ENCODE data around the gene PRDM16.

PRDM16 gene

DNA sequence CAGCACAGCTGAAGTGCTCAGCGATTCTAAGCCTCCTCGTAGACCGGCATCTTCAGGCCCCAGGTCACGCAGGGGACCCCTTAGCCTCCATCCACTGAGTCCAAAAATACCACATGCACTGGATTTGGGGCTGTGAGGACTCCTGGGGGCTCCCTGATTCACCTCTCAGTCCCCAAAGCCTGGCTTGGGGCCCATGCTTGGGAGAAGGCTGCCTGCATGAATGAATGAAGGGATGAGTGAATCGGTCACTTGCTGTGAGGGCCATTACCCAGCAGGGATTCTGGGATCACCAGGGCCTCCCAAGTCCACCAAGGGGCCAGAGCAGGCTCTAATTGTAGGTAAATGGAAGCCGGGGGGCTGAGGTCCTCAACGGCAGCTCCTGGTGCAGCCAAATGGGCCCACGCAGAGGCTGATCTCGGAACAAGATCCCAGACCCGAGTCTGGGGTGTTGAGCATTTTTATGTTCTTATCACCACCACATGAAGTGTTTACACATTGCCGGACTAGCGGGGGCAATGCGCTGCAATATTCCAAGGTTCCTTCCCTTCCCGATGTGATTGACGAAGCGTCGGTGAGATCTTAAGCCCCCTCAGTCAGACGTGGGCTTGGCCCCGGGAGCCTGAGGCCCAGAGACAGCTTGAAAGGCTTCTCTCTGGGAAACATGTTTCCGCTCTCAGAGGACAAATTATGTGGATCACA is 371.9 kb downstream of the PRDM16 start:
- no peak overlapping the region for H3K27ac ChIP-seq (ENCODE audit: low read depth in 2 of 2, low read length in 2 of 2)
- H3K27me3 ChIP-seq (ENCODE audit: control insufficient read depth in 2 of 2, insufficient read depth in 2 of 2, low read length in 2 of 2), result peaks cover 0 to 5% of the 10 kb centered on the region in 2 donors
- H3K9me3 ChIP-seq (ENCODE audit: control insufficient read depth in 2 of 2, low read length in 2 of 2), result no peaks in the 10 kb centered on the region
- no peak overlapping the region for H3K4me3 ChIP-seq (ENCODE audit: low read length in 2 of 2)
- no peaks in the 10 kb centered on the region for H3K4me1 ChIP-seq (ENCODE audit: control insufficient read depth in 2 of 2, insufficient read depth in 2 of 2, low read length in 2 of 2)
- H3K9ac ChIP-seq (ENCODE audit: low read depth in 1 of 2, low read length in 2 of 2), result no peak overlapping the region
- no peaks in the 10 kb centered on the region for H3K36me3 ChIP-seq (ENCODE audit: control insufficient read depth in 2 of 2, insufficient read depth in 2 of 2, low read length in 2 of 2)

DNA sequence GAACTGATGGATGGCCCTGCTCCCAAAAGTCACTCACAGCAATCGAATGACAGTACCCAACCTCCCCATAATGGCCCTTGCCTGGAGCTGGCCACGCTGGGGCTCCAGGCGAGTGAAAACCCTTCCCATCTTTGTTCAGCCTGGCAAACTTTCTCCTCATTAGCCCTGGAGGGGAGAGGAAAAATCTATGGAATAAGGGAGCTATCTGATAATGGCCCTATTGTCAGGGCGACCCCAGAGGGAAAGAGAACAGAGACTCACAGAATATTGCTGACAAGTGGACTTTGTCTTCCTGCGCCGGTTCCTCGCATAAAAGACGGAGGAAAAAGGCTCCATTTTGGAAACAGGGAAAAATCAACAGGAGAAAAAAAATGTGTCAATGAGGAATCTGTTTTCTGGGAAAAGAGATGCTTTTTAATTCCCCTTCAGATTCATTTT is 372.4 kb downstream of the PRDM16 start:
- Histone ChIP-seq H3K4me1 (ENCODE audit: control insufficient read depth in 2 of 2, insufficient read depth in 2 of 2, low read length in 2 of 2) (no peaks in the 10 kb centered on the region), H3K27ac (ENCODE audit: low read depth in 2 of 2, low read length in 2 of 2) (no peak overlapping the region), H3K36me3 (ENCODE audit: control insufficient read depth in 2 of 2, insufficient read depth in 2 of 2, low read length in 2 of 2) (no peaks in the 10 kb centered on the region), H3K4me3 (ENCODE audit: low read length in 2 of 2) (no peak overlapping the region), H3K27me3 (ENCODE audit: control insufficient read depth in 2 of 2, insufficient read depth in 2 of 2, low read length in 2 of 2) (peaks cover 0 to 5% of the 10 kb centered on the region in 2 donors), H3K9me3 (ENCODE audit: control insufficient read depth in 2 of 2, low read length in 2 of 2) (no peaks in the 10 kb centered on the region), H3K9ac (ENCODE audit: low read depth in 1 of 2, low read length in 2 of 2) (no peak overlapping the region)

DNA sequence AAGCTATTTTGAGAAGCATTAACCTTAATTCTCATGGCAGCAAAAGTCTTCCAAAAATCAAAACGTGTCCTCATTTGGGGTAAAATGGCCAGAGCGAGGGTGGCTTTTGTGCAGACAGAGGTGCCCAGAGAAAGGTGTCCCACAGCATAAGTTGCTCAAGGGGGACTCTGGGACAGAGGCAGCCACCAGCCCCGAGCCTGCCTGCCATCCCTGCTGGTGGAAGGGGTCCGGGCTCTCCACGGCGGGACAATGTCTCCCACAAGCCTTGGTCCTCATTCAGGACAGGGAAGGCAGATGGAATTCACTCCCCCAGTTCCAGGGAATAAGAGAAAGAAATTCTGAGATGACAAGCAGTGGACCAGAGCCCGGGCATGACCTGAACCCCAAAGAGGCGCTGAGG is 372.9 kb downstream of the PRDM16 start:
- Histone ChIP-seq H3K27ac (ENCODE audit: low read depth in 2 of 2, low read length in 2 of 2) (no peak overlapping the region), H3K36me3 (ENCODE audit: control insufficient read depth in 2 of 2, insufficient read depth in 2 of 2, low read length in 2 of 2) (no peaks in the 10 kb centered on the region), H3K4me1 (ENCODE audit: control insufficient read depth in 2 of 2, insufficient read depth in 2 of 2, low read length in 2 of 2) (no peaks in the 10 kb centered on the region), H3K4me3 (ENCODE audit: low read length in 2 of 2) (no peak overlapping the region), H3K27me3 (ENCODE audit: control insufficient read depth in 2 of 2, insufficient read depth in 2 of 2, low read length in 2 of 2) (peaks cover 0 to 5% of the 10 kb centered on the region in 2 donors), H3K9ac (ENCODE audit: low read depth in 1 of 2, low read length in 2 of 2) (no peak overlapping the region), H3K9me3 (ENCODE audit: control insufficient read depth in 2 of 2, low read length in 2 of 2) (no peaks in the 10 kb centered on the region)

DNA sequence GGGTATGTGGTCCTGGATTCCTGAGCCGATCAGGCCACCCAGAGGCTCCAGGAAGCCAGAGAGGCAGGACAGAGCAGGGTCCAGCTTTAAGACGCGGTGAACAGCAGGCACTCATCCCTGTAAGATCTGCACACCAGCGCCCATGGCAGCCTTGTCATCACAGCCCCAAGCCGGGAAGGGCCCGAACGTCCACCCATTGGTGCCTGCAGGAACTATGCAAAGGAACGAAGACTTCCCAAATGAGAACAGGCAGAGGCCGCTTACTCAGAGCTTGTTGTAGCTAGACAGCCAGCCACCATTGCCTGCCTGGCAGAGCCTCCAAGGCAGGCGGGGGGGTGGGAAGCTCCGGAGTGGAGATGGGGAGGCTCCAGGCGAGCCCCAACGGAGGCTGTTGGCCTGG is 373.3 kb downstream of the PRDM16 start:
- Histone ChIP-seq H3K36me3 (ENCODE audit: control insufficient read depth in 2 of 2, insufficient read depth in 2 of 2, low read length in 2 of 2) (no peaks in the 10 kb centered on the region), H3K4me1 (ENCODE audit: control insufficient read depth in 2 of 2, insufficient read depth in 2 of 2, low read length in 2 of 2) (no peaks in the 10 kb centered on the region), H3K9me3 (ENCODE audit: control insufficient read depth in 2 of 2, low read length in 2 of 2) (no peaks in the 10 kb centered on the region), H3K9ac (ENCODE audit: low read depth in 1 of 2, low read length in 2 of 2) (no peak overlapping the region), H3K27me3 (ENCODE audit: control insufficient read depth in 2 of 2, insufficient read depth in 2 of 2, low read length in 2 of 2) (peaks cover 0 to 5% of the 10 kb centered on the region in 2 donors), H3K4me3 (ENCODE audit: low read length in 2 of 2) (no peak overlapping the region), H3K27ac (ENCODE audit: low read depth in 2 of 2, low read length in 2 of 2) (no peak overlapping the region)

DNA sequence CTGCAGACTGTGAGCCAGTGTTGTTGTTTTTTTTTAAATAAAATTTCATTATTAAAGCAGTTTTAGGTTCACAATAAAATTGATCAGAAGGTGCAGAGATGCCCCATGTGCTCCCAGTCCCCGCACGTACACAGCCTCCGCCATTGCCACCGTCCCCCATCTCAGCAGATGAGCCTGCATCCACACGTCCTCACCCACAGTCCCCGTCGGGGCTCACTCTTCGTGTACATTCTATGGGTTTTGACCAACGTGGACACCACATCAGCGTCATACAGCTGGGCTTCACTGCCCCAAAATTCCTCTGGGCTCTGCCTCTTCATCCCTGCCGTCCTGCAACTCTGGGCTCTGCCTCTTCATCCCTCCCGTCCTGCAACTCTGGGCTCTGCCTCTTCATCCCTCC is 373.9 kb downstream of the PRDM16 start:
- Histone ChIP-seq H3K36me3 (ENCODE audit: control insufficient read depth in 2 of 2, insufficient read depth in 2 of 2, low read length in 2 of 2) (no peaks in the 10 kb centered on the region), H3K9me3 (ENCODE audit: control insufficient read depth in 2 of 2, low read length in 2 of 2) (no peaks in the 10 kb centered on the region), H3K27ac (ENCODE audit: low read depth in 2 of 2, low read length in 2 of 2) (no peak overlapping the region), H3K4me3 (ENCODE audit: low read length in 2 of 2) (no peak overlapping the region), H3K9ac (ENCODE audit: low read depth in 1 of 2, low read length in 2 of 2) (no peak overlapping the region), H3K4me1 (ENCODE audit: control insufficient read depth in 2 of 2, insufficient read depth in 2 of 2, low read length in 2 of 2) (no peaks in the 10 kb centered on the region), H3K27me3 (ENCODE audit: control insufficient read depth in 2 of 2, insufficient read depth in 2 of 2, low read length in 2 of 2) (peaks cover 0 to 3% of the 10 kb centered on the region in 2 donors)

DNA sequence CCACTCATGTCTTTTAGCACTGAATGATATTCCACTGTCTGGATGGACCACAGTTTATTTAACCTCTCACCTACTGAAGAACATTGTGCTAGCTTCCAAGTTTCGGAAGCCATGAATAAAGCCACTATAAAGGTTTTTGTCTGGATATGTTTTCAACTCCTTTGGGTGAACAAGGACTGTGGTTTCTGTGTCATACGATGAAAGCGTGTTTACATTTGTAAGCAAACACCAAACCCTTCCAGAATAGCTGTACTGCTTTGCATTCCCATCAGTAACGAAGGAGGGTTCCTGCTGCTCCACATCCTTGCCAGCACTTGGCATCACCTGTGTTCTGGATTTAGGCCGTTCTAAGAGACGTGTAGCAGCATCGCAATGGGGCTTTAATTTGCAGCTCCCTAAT is 374.8 kb downstream of the PRDM16 start:
- H3K27ac ChIP-seq (ENCODE audit: low read depth in 2 of 2, low read length in 2 of 2), result no peak overlapping the region
- H3K27me3 ChIP-seq (ENCODE audit: control insufficient read depth in 2 of 2, insufficient read depth in 2 of 2, low read length in 2 of 2), result peaks cover 0 to 3% of the 10 kb centered on the region in 2 donors
- no peaks in the 10 kb centered on the region for H3K36me3 ChIP-seq (ENCODE audit: control insufficient read depth in 2 of 2, insufficient read depth in 2 of 2, low read length in 2 of 2)
- no peak overlapping the region for H3K4me3 ChIP-seq (ENCODE audit: low read length in 2 of 2)
- H3K9ac ChIP-seq (ENCODE audit: low read depth in 1 of 2, low read length in 2 of 2), result no peak overlapping the region
- H3K4me1 ChIP-seq (ENCODE audit: control insufficient read depth in 2 of 2, insufficient read depth in 2 of 2, low read length in 2 of 2), result no peaks in the 10 kb centered on the region
- H3K9me3 ChIP-seq (ENCODE audit: control insufficient read depth in 2 of 2, low read length in 2 of 2), result no peaks in the 10 kb centered on the region

DNA sequence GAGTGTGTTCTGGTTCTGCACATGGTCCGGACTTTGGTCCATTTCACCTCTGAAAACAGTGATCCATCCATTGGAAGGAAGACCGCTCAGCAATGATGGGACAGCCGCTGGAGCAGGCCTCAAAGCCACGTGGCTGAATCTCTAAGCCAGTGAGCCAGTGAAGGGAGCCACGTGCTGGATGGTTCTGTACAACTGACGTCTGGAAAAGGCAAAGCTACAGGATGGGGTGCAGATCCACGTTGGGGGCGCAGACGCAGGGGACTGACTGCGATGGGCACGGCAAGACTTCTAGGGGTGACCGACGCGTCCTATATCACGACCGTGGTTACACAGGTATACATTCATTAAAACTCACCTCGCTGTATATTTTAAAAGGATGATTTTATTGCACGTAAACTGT is 375.3 kb downstream of the PRDM16 start:
- no peaks in the 10 kb centered on the region for H3K9me3 ChIP-seq (ENCODE audit: control insufficient read depth in 2 of 2, low read length in 2 of 2)
- no peak overlapping the region for H3K4me3 ChIP-seq (ENCODE audit: low read length in 2 of 2)
- no peaks in the 10 kb centered on the region for H3K4me1 ChIP-seq (ENCODE audit: control insufficient read depth in 2 of 2, insufficient read depth in 2 of 2, low read length in 2 of 2)
- no peaks in the 10 kb centered on the region for H3K36me3 ChIP-seq (ENCODE audit: control insufficient read depth in 2 of 2, insufficient read depth in 2 of 2, low read length in 2 of 2)
- no peak overlapping the region for H3K27ac ChIP-seq (ENCODE audit: low read depth in 2 of 2, low read length in 2 of 2)
- peaks cover 0 to 3% of the 10 kb centered on the region in 2 donors for H3K27me3 ChIP-seq (ENCODE audit: control insufficient read depth in 2 of 2, insufficient read depth in 2 of 2, low read length in 2 of 2)
- no peak overlapping the region for H3K9ac ChIP-seq (ENCODE audit: low read depth in 1 of 2, low read length in 2 of 2)

DNA sequence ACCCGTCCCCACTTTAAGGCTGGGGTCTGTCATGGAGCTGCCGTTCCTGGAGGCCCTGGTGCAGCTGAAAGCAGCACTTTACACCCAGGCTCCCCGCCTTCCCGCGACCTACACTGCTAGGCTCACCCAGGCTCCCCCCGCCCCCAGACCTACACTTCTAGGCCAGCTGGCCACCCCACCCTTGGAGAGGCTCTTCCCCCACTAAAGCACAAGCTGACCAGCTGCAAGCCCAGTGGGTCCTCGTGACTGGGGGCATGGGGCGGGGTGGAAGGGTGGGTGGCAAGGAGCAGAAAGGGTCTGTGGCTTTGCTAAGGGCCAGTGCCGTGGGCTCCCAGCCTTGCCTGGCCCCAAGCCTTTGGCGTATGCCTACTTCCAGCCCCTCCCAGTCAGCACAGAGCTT is 375.7 kb downstream of the PRDM16 start:
- H3K4me3 ChIP-seq (ENCODE audit: low read length in 2 of 2), result no peak overlapping the region
- no peaks in the 10 kb centered on the region for H3K9me3 ChIP-seq (ENCODE audit: control insufficient read depth in 2 of 2, low read length in 2 of 2)
- H3K27ac ChIP-seq (ENCODE audit: low read depth in 2 of 2, low read length in 2 of 2), result no peak overlapping the region
- no peak overlapping the region for H3K9ac ChIP-seq (ENCODE audit: low read depth in 1 of 2, low read length in 2 of 2)
- no peaks in the 10 kb centered on the region for H3K4me1 ChIP-seq (ENCODE audit: control insufficient read depth in 2 of 2, insufficient read depth in 2 of 2, low read length in 2 of 2)
- peaks cover 0 to 3% of the 10 kb centered on the region in 2 donors for H3K27me3 ChIP-seq (ENCODE audit: control insufficient read depth in 2 of 2, insufficient read depth in 2 of 2, low read length in 2 of 2)
- H3K36me3 ChIP-seq (ENCODE audit: control insufficient read depth in 2 of 2, insufficient read depth in 2 of 2, low read length in 2 of 2), result no peaks in the 10 kb centered on the region

DNA sequence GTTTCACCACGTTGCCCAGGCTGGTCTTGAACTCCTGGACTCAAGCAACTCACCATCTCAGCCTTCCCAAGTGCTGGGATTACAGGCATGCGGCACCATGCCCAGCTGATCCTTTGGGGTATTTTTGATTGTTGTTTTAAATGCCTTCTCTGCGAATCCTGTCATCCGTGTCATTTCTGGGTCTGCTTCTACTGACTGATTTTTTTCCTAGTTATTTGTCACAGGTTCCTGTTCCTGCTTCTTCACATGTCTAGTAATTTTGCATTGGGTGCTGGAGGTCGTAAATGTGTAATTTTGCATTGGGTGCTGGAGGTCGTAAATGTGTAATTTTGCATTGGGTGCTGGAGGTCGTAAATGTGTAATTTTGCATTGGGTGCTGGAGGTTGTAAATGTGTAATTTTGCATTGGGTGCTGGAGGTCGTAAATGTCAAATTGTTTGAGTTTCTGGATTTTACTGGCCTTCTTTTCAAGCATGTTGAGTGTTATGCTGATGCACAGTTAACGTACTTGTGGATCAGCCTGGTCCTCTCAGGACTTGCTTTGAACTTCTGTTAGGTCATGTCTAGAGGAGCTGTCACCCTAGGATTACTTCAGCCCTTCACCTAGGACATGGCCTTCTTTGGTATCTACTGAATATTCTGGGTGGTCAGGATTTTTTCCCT is 381.3 kb downstream of the PRDM16 start:
- H3K4me1 ChIP-seq (ENCODE audit: control insufficient read depth in 2 of 2, insufficient read depth in 2 of 2, low read length in 2 of 2), result peaks cover 10 to 12% of the 10 kb centered on the region in 2 donors
- H3K36me3 ChIP-seq (ENCODE audit: control insufficient read depth in 2 of 2, insufficient read depth in 2 of 2, low read length in 2 of 2), result no peaks in the 10 kb centered on the region
- H3K9ac ChIP-seq (ENCODE audit: low read depth in 1 of 2, low read length in 2 of 2), result no peak overlapping the region
- H3K9me3 ChIP-seq (ENCODE audit: control insufficient read depth in 2 of 2, low read length in 2 of 2), result no peaks in the 10 kb centered on the region
- H3K27ac ChIP-seq (ENCODE audit: low read depth in 2 of 2, low read length in 2 of 2), result no peak overlapping the region
- peaks cover 0 to 2% of the 10 kb centered on the region in 2 donors for H3K27me3 ChIP-seq (ENCODE audit: control insufficient read depth in 2 of 2, insufficient read depth in 2 of 2, low read length in 2 of 2)
- H3K4me3 ChIP-seq (ENCODE audit: low read length in 2 of 2), result no peak overlapping the region

DNA sequence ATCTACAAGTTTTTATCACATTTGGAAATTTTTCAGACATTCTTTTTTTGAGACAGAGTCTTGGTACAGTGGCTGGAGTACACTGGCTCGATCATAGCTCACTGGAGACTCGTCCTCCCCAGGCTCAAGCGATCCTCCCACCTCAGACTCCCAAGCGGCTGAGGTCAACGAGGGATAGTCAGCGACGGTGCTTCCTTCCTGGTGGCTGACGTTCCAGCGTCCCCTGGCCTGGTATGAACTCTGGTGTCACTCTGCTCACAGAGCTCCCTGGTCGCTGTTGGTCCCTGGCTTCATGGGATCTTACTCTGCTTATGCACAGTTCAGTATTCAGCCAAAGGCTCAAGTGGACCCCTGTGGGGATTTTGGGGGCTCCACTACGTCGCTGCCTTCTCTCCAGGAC is 382.0 kb downstream of the PRDM16 start:
- Histone ChIP-seq H3K27me3 (ENCODE audit: control insufficient read depth in 2 of 2, insufficient read depth in 2 of 2, low read length in 2 of 2) (peaks cover 0 to 2% of the 10 kb centered on the region in 2 donors), H3K36me3 (ENCODE audit: control insufficient read depth in 2 of 2, insufficient read depth in 2 of 2, low read length in 2 of 2) (no peaks in the 10 kb centered on the region), H3K27ac (ENCODE audit: low read depth in 2 of 2, low read length in 2 of 2) (no peak overlapping the region), H3K9me3 (ENCODE audit: control insufficient read depth in 2 of 2, low read length in 2 of 2) (no peaks in the 10 kb centered on the region), H3K4me3 (ENCODE audit: low read length in 2 of 2) (no peak overlapping the region), H3K9ac (ENCODE audit: low read depth in 1 of 2, low read length in 2 of 2) (no peak overlapping the region), H3K4me1 (ENCODE audit: control insufficient read depth in 2 of 2, insufficient read depth in 2 of 2, low read length in 2 of 2) (peaks cover 16 to 19% of the 10 kb centered on the region in 2 donors)

All from mucosa of rectum (tissue), 2 donors.